VCaP (cell line): Measurements from ENCODE around the gene TNS3.

Experiments used
- H3K27ac ChIP-seq: fragments of 450-650 bp; 2 replicates; pipeline ENCODE4 v1.5.1; 2017
- CTCF ChIP-seq: fragments of 450-650 bp; conservative IDR thresholded peaks from 2 replicates; pipeline ENCODE4 v1.5.1; 2017; ENCODE audit warnings: mild to moderate bottlenecking, moderate library complexity

The TNS3 gene

GRCh38 chr7:47383696-47384445 lies 198.0 kb downstream of the TNS3 start:
- H3K27ac ChIP-seq = no peak overlapping the region
- TF ChIP-seq CTCF = no peak

GRCh38 chr7:47383072-47383471 lies 198.8 kb downstream of the TNS3 start:
- TF ChIP-seq CTCF = no peak
- H3K27ac ChIP-seq = no peak overlapping the region

GRCh38 chr7:47382200-47382599 lies 199.7 kb downstream of the TNS3 start:
- H3K27ac ChIP-seq = no peak overlapping the region

GRCh38 chr7:47381134-47381495 lies 200.8 kb downstream of the TNS3 start:
- no peak overlapping the region for H3K27ac ChIP-seq
- TF ChIP-seq CTCF = no peak

More at GRCh38 chr7:47382200-47382599, 199.7 kb downstream of the TNS3 start:
- TF ChIP-seq CTCF = no peak

- no peak for TF ChIP-seq CTCF
- no peak overlapping the region for H3K27ac ChIP-seq
Measured at GRCh38 chr7:47380325-47381133, 201.4 kb downstream of the TNS3 start.

GRCh38 chr7:47379629-47380324 lies 202.1 kb downstream of the TNS3 start:
- no peak for TF ChIP-seq CTCF
- H3K27ac ChIP-seq = no peak overlapping the region
